Activated T-helper 1 cell treated with Interleukin-2 at 50 U/mL for 16 hours (primary cell): ENCODE measurements around the gene TECTB.
A peak's percentile ranks its signal among the peaks of the same experiment; 100 is the strongest.

Source experiments
- DNase-seq: peaks from one replicate; pipeline ENCODE4 v3.0.0-alpha.2; 2020; ENCODE audit warnings: low read depth

TECTB gene

DNA sequence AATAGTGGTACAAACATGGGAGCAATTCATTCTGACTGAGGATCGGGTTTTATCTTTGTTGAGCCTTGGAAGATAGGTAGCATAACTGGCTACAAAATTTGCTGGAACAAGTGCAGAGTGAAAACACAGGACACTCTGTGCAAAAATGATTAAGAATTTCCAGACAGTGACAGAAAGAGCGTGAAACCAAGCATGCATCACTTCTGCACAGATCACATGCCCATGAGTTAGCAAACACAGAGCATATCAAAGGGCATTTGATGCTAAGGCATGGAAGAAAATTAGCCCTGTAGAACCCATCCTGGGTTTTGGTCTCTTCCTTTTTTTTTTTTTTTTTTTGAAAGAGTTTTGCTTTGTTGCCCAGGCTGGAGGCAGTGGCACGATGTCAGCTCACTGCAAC, 28.3 kb downstream of the TECTB start:
- DNase-seq = no peak

- DNase-seq = no peak
These were observed 30.0 kb downstream of the TECTB start for GRCh38 chr10:112313234-112313633.

DNA sequence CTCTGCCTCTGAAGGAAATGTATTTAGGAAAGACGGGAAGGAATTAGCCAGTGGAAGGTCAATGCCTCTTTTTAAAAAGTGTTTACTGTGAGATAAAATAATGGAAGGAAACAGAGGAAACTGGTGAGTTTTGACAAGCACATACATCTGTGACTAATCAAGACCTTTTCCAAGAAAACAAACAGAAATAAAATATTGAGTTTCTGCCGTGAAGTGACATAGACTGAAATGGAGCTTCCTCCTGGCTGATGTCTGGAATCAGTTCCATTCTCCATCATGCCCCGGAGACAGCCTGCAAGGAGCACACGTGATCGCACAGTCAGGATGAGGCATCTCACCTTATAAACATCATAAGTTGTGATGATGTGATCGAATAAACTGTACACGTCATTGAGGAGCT, 30.7 kb downstream of the TECTB start:
- DNase-seq = no peak

GRCh38 chr10:112314822-112315474, 31.7 kb downstream of the TECTB start:
- DNase-seq = peak; percentile 46

- DNase-seq = no peak
These were observed 44.5 kb downstream of the TECTB start for GRCh38 chr10:112327678-112328077.

DNA sequence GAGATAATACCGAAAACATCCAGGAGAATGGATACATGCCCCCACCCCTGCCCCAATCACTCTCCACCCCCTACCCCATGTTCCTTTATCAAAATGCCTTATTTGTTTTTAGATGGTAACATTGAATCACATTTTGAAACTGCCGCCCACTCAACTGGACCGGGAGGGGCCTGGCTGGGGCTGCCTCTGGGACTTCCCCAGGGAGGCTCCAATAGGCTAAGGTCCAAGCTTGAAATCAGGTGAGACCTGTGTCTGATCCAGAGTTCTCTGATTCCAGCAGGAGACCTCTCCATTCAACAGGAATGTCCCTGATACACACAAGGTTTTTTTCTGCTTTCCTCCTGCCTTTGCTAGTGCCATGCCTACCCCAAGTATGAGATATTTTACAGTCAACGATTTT, 47.0 kb downstream of the TECTB start:
- DNase-seq = no peak

DNA sequence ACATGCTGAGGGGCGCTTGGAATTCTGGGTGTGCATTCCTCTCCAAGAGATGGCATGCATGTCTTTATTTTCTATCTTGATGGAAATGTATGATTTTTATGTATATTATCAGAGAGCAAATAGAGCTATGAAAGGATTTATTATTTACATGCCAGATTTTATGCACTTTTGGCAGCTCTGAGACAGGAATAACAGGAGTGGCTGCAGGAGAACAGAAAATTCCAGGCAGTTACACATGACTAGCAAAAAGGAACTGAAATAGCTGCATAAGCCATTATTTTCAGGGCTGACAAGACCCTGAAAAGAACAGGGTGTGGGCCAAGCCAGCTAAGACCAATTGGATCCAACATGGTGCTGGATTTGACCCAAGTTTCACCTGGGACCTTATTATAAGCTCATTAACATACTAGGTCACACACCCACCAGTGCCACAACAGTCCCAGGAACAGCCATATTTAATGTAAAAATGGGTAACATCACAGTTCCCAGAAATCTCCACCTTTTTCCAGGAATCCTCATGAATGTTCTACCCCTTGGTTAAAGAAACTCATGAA, 47.5 kb downstream of the TECTB start:
- no peak for DNase-seq

DNA sequence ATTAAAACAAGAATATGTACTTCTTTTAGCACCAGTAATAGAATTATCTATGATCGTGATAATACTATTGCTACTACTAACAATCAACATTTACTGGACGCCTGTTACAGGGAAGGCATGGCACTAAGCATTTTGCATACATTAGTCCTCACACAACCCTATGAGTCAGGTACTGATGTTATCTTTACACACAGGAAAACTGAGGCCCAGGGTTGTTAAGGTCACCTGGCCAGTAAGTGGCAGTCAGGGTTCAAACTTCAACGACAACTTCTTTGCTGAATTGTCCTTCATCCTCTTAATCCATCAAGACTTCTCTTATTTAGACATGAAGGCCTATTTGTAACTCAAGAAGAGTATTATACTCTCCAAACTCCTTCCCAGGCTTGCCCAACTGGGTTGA, 48.8 kb downstream of the TECTB start:
- no peak for DNase-seq

DNA sequence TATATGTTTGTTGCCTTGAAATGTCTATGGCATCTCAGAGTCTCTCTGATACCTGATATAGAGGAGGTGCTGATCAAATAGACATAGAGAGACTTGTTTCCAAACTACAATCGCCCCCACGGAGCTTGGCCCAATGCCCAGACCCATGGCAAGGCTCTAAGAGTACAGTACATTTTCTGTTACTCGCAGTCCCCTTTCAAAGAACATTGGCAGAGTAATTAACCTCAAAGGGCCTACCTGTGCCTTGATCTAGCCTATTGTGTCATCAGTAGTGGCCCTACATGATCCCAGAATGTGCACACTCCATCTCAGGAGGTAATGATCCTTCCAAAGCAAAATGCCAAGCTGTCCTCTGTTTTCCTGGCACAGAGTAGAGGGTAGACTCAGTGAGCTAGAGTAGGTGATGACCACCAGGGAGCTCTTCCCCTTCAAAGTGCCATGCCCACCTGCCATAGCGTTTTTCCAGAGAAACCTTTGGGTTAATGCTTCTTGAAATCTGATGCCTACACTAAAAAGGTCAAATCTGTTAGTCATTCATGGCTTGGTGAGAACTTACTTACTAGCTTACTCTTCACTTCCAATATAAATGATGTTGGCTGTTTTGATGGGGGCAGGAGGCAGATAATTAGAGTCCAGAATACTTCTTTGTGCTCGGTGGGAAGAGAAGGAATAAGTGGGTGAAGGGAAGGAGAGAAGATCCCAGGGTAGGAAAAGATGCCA, 49.5 kb downstream of the TECTB start:
- DNase-seq = no peak

DNA sequence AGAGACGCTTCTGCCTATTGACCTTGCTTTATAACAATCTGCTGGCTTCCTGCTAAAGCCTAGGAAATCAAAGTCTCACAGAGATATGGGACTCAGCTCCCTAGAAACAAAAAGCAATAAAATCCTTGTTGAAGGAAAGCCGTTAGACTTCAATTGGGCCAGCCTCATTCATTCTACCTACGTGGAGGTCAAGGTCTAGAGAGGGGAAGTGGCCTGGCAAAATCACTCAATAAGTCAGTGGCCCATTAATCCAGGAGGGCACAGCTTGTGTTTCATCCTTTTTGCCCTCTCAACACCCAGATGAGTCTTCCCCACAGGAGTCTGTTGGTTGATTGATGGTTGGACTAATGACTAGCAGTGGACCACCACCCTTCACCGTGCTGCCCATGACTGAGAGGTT, 50.3 kb downstream of the TECTB start:
- DNase-seq = no peak

GRCh38 chr10:112335111-112335867, 52.1 kb downstream of the TECTB start:
- no peak for DNase-seq

- DNase-seq = no peak
These were observed 52.7 kb downstream of the TECTB start for GRCh38 chr10:112335868-112336265.

- no peak for DNase-seq
These were observed 53.5 kb downstream of the TECTB start for GRCh38 chr10:112336556-112337201.

GRCh38 chr10:112338957-112339356, 55.8 kb downstream of the TECTB start:
- no peak for DNase-seq

DNA sequence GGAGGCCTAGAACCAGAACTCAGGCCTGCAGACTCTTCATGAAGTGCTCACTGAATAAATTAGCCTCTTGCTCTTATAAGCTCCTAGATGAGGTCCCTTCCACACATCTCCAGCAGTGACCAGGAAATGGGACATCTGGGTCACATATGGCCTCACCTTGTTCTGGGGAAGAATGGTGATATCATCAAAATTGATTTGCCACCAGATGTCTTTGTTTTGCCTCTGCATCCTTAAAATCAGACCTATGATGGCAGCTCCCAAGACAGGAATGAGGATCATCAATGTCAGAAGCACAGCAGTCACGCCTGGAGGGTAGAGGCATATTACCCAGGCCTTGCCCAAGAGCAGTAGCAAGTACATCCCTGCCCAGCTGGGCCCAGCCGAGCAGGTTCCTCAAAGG, 57.4 kb downstream of the TECTB start:
- DNase-seq = no peak

GRCh38 chr10:112343056-112343806, 60.0 kb downstream of the TECTB start:
- no peak for DNase-seq

- DNase-seq = no peak
These were observed 61.1 kb downstream of the TECTB start for GRCh38 chr10:112344261-112344660.

DNA sequence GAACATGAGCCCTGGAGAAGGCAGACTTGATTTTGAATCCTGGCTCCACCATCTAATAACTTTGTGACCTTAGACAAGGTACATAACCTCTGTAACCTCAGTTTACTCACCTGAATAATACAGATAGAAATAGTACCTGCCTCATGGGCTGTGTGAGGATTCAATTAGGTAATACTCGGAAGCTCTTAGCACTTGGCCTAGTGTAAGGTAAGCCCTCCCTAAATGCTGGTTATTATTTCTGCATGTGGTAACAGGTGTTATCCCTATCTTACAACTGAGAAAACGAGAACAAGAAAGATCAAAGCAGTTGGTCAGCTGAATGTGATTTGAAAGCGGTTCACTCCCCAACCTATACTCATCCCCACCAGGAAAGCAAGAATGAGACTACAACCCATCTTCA, 62.0 kb downstream of the TECTB start:
- DNase-seq = no peak

GRCh38 chr10:112345743-112346142, 62.5 kb downstream of the TECTB start:
- no peak for DNase-seq

DNA sequence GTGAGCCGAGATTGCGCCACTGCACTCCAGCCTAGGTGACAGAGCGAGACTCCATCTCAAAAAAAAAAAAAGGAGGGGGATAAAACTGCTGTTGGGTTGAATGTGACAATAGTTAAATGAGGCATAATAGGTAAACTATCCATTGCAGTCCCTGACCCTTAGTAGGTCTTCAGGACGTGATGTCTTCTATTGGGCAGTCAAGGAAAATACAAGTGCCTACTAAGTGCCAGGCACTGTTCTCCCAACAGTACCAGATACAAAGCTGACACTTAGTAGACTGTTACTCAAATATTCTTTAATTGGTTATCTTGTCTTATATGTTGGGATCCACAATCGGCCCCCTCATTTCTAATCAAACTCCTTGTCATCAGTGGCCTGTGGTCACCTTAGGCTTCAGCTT, 63.6 kb downstream of the TECTB start:
- DNase-seq = no peak
